OCI-LY7 (cell line): Measurements from ENCODE around the gene CD8B.

Experiments used
- EZH2phosphoT487 ChIP-seq: fragments of 200-600 bp; sonication (generic); IDR thresholded peaks from 2 replicates; pipeline ENCODE4 v1.6.1; 2018; ENCODE audit warnings: low read depth, borderline replicate concordance, mild to moderate bottlenecking, mixed run types, antibody characterized with exemption, low read length, moderate library complexity, mixed read lengths
- TF ChIP-seq, protein P1 (sequence below): fragments of 200-600 bp; sonication (generic); conservative IDR thresholded peaks from 2 replicates; pipeline ENCODE4 v1.5.1; 2014; ENCODE audit warnings: mild to moderate bottlenecking, antibody characterized with exemption, low read length, moderate library complexity, mixed read lengths

DNA sequence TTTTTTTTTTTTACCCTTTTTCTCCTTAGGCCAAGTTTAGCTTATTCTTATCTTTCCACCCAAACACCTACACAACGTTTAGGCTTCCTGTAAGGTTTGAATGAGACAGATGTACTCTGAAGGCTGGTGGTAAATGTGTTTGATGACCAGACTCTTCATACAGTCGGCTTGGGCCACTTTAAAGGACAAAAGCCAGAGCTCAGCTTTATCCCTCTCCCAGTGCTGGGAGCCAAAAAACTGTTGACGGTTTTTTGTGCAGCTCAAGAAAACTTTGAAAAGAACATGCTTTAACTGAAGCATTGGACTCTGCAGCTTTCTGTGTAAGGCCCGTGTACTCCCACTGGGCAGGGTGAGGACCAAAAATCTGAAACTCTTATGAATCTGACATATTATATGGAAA is 86.3 kb downstream of the CD8B start:
- TF ChIP-seq, protein P1, sequence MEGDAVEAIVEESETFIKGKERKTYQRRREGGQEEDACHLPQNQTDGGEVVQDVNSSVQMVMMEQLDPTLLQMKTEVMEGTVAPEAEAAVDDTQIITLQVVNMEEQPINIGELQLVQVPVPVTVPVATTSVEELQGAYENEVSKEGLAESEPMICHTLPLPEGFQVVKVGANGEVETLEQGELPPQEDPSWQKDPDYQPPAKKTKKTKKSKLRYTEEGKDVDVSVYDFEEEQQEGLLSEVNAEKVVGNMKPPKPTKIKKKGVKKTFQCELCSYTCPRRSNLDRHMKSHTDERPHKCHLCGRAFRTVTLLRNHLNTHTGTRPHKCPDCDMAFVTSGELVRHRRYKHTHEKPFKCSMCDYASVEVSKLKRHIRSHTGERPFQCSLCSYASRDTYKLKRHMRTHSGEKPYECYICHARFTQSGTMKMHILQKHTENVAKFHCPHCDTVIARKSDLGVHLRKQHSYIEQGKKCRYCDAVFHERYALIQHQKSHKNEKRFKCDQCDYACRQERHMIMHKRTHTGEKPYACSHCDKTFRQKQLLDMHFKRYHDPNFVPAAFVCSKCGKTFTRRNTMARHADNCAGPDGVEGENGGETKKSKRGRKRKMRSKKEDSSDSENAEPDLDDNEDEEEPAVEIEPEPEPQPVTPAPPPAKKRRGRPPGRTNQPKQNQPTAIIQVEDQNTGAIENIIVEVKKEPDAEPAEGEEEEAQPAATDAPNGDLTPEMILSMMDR = no peak
- no peak for TF ChIP-seq EZH2phosphoT487
